AG08396 (cell line): ENCODE data around the gene ANKMY1.
"Not testable (repeated sequence)": the region's sequence is repeated elsewhere in the genome, so short reads cannot be mapped to it uniquely, and the experiment has no call there.

Experiments used
- DNase-seq: peaks from one replicate; pipeline ENCODE4 v3.0.0; 2012; ENCODE audit warnings: low spot score, mixed read lengths

Gene ANKMY1

DNA sequence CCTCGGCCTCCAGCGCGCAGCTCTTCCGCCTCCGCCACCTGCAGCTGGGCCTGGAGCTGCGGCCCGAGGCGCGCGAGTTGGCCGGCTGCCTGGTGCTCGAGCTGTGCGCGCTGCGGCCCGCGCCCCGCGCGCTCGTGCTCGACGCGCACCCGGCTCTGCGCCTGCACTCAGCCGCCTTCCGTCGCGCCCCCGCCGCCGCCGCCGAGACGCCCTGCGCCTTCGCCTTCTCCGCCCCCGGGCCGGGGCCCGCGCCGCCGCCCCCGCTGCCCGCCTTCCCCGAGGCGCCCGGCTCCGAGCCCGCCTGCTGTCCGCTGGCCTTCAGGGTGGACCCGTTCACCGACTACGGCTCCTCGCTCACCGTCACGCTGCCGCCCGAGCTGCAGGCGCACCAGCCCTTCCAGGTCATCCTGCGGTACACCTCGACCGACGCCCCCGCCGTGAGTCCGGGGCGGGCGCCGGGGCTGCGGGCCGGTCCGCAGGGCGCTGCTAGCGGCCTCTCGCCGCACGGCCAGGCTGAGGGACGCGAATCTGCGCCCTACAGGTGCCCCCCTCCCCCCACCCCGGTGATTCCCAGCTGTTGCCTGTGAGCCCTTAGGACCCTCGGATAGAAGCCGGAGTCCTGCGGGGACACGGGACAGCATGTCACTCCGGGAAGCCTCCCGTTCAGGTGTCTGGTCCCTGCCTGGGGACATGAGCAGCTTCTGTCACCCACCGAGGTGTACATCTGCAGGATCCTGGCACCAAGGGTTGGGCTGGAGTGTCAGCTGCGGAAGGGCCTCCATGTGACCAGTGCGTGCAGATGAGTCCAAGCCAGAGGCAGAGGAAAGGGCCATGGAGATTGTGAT is 11.1 kb upstream of the ANKMY1 start:
- DNase-seq, result peak; percentile 82

- DNase-seq, result peak; percentile 78
Measured at GRCh38 chr2:240567872-240568677, 10.3 kb upstream of the ANKMY1 start, which contains the start of gene RNPEPL1. Gene RNPEPL1 (plus strand): TSS chr2:240568484. CDS start chr2:240568587, 103 bp downstream.

- no peak for DNase-seq
Measured at GRCh38 chr2:240567137-240567871, 9.5 kb upstream of the ANKMY1 start.

- peak; percentile 91 for DNase-seq
Measured at GRCh38 chr2:240566203-240567136, 8.7 kb upstream of the ANKMY1 start.

GRCh38 chr2:240565333-240566202 is 7.8 kb upstream of the ANKMY1 start:
- no peak for DNase-seq

GRCh38 chr2:240564561-240565332 is 7.0 kb upstream of the ANKMY1 start:
- DNase-seq, result no peak

- DNase-seq, result no peak
Measured at GRCh38 chr2:240563951-240564560, 6.3 kb upstream of the ANKMY1 start.

- DNase-seq, result not testable (repeated sequence)
Measured at GRCh38 chr2:240563231-240563630, 5.4 kb upstream of the ANKMY1 start.

DNA sequence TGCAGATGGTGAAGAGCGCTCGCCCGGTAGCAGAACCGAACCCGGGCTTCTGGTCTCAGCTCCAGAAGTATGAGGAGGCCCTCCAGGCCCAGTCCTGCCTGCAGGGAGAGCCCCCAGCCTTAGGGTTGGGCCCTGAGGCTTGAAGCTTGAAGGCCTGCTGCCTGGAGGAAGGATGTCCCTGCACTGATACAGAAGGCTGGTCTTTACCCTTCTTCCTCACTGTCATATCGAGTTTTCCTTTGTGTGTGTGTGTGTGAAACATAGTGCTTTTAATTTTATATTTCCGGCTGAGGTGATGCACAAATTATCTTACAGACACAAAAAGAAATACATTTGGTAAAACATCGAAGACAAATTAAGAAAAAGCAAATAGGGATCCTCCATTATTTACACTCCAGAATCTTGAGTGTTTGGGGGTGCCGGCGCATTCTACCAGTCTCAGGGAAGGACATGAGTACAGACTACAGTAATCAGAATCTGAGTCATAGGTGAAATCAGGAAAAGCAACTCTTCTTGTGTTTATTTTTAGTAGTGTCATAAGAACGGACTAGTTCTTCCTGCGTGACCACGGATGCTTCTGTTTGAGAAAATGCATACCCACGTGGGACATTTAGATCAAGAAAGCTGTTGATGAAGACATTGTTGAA is 3.7 kb upstream of the ANKMY1 start:
- peak; percentile 63 for DNase-seq

DNA sequence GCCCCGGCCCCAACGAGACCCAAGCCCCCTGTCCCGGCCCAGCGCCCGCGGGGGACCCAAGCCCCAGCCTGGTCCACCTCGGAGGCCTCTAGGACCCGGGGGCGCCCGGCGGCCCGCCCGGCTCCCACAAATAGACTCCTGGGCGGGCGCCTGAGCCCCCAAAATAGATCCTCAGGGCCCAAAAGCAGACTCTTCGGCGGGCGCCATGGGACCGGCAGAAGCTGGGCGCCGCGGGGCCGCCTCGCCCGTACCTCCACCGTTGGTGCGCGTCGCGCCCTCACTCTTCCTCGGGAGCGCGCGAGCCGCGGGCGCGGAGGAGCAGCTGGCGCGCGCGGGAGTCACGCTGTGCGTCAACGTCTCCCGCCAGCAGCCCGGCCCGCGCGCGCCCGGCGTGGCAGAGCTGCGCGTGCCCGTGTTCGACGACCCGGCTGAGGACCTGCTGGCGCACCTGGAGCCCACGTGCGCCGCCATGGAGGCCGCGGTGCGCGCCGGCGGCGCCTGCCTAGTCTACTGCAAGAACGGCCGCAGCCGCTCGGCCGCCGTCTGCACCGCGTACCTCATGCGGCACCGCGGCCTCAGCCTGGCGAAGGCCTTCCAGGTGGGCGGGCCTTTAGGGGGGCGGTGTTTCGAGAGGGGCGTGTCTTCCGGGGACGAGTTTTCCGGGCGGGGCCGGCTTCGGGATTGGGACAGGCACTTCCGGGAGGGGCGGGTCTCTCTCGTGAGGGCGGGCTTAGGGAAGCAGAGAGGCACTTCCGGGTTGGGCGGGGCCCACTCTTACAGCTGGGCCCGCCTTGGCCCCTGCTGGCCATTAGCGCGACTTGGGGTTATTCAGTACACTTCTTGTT is 2.9 kb upstream of the ANKMY1 start:
- peak; percentile 97 for DNase-seq

DNA sequence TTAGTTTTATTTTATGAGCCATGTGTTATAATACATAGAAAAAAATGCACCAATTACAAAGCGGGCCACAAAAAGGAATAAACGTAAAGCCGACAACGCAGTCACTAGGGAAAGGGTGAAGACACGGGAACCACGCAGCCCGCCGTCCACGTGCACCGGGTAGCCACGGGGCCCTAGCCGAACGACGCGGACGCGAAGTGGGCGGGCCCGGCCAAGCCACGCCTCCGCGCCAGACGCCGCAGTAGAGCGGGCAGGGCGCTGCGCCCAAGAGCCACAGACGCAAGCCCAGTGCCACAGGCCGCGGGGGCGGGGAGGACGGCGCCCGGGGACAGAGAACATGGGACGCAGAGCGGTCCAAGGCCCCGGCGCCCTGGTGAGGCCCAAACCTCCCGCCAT is 2.3 kb upstream of the ANKMY1 start, which contains the start of gene DUSP28:
DUSP28 (plus strand) TSS at position 274 of the 396 bp plus-strand sequence. CDS start 328 bp downstream, outside the sequence.
- DNase-seq, result peak; percentile 95

DNA sequence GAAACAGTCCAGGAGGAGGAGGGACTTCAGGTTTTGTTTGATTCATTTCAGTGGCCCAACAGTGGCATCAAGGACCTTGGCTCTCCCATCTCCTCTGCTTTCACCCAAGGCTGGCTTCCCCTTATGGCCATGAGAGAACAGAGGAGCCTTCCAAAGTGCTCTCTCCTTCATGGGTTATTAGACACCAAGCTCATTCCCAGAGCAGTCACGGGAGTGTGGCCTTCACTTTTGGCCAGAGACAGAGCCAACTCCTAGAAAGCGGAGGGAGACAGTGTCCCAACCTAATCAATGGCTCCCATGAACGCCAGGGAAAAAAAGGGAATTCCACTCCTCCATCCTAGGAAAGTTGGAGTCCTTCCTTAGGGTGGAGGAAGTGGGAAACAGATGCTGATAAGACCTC is 1.5 kb upstream of the ANKMY1 start:
- DNase-seq, result no peak

DNA sequence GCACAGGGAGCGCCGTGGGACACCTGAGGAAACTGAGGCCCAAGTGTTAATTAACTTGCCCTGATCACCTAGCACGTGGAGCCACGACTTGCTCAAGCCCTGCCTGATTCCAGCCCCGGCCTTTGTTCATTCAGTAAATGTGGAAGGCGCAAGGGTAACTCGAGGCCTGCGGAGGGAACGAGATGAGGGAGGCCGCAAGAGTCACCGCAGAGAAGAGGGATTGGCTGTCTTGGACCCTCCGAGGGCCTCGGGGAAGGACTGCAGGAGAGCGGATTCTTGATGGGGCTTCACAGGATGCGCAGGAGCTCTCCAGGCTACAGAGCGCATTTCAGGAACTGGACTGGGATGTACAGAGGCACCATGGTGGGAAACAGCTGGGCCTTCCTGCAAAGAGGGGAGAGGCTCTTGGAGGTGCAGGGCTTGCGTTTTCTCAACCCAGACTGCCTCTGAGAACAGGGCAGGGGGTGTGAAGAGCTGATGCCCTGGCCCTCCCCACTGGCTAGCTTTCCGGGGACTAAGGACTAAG is 511 bp upstream of the ANKMY1 start:
- no peak for DNase-seq

- DNase-seq, result no peak
Measured at GRCh38 chr2:240557101-240557751, 562 bp downstream of the ANKMY1 start.

DNA sequence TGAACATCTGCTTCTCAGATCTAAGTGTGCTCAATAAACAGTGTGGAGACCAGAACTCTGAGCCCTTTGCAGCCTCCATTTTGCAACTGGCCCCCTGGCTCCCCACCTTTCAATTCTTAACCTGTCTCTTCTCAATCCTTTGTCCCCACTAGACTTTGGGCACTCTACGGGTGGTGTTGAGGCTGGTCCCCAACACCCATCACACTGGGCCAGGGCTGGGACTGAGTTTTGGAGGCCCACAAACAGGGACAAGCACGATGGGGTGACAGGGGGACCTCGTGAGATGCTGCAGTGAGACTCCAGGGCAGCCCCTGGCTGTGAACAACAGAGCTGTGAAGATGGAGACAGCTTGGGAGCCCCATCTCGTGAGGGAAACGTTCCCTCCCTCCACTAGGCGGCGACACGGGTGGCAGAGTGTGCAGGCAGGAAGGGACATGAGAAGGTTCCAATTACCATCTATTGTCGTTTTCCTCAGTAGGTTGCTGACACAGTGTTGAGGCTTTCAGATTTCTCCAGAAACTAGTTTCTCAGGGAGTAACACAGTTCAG is 1.2 kb downstream of the ANKMY1 start:
- peak; percentile 55 for DNase-seq

- DNase-seq, result no peak
Measured at GRCh38 chr2:240555541-240556250, 2.1 kb downstream of the ANKMY1 start.
